Spleen (tissue), 11 donors: ENCODE results near the gene HOXD12. TPM values are rescaled to one million over a fixed set of nuclear protein-coding genes. Genes with fewer than 3 reads are reported as not detected.

ENCODE experiments used
- DNase-seq: peaks from one replicate; pipeline ENCODE4 v3.0.0-alpha.2; 2020
- H3K27ac ChIP-seq, 8 donors: fragments of 200-600 bp; sonication (generic) in 7 of 8; 1 replicate in 4 of 8; 2 replicates in 4 of 8; pipeline versions ENCODE4 v1.5.0 to v1.8.0; 2016 to 2021; ENCODE audit warnings: inconsistent platforms in 4 of 8, mild to moderate bottlenecking in 4 of 8, moderate library complexity in 1 of 8
- H3K27me3 ChIP-seq, 7 donors: fragments of 200-600 bp; sonication (generic) in 6 of 7; replicated peaks in 1 of 7; 1 replicate in 4 of 7; 2 replicates in 3 of 7; pipeline versions ENCODE4 v1.5.0 to v1.8.0; 2016 to 2021; ENCODE audit warnings: inconsistent platforms in 3 of 7, mild to moderate bottlenecking in 1 of 7
- H3K36me3 ChIP-seq, 6 donors: fragments of 200-600 bp; sonication (generic) in 5 of 6; 1 replicate in 4 of 6; 2 replicates in 2 of 6; pipeline versions ENCODE4 v1.5.0 to v1.8.0; 2016 to 2021; ENCODE audit warnings: inconsistent platforms in 2 of 6
- H3K4me1 ChIP-seq, 6 donors: fragments of 200-600 bp; sonication (generic) in 5 of 6; 1 replicate in 3 of 6; 2 replicates in 3 of 6; pipeline versions ENCODE4 v1.5.0 to v1.8.0; 2016 to 2021; ENCODE audit warnings: inconsistent platforms in 3 of 6
- H3K4me3 ChIP-seq, 8 donors: fragments of 200-600 bp; sonication (generic) in 7 of 8; 1 replicate in 4 of 8; 2 replicates in 4 of 8; pipeline versions ENCODE4 v1.5.0 to v1.8.0; 2016 to 2021; ENCODE audit warnings: inconsistent platforms in 4 of 8, mild to moderate bottlenecking in 4 of 8, moderate library complexity in 2 of 8
- H3K9me3 ChIP-seq, 8 donors: fragments of 200-600 bp; sonication (generic) in 7 of 8; 1 replicate in 4 of 8; 2 replicates in 4 of 8; pipeline versions ENCODE4 v1.5.0 to v1.8.0; 2016 to 2021; ENCODE audit warnings: inconsistent platforms in 4 of 8
- CTCF ChIP-seq, 11 experiments: fragments of 200-600 bp in 7 of 11; fragments of 450-650 bp in 4 of 11; sonication (generic) in 4 of 11; IDR thresholded peaks in 8 of 11; conservative IDR thresholded peaks in 3 of 11; 1 replicate in 7 of 11; 2 replicates in 4 of 11; pipeline versions ENCODE4 v1.4.0 to v1.8.0; 2016 to 2021; ENCODE audit warnings: antibody characterized with exemption in 11 of 11, inconsistent platforms in 4 of 11, mild to moderate bottlenecking in 1 of 11
- POLR2A ChIP-seq, 3 donors: fragments of 450-650 bp; IDR thresholded peaks; one replicate each; pipeline ENCODE4 v1.5.1; 2017; ENCODE audit warnings: antibody characterized with exemption in 3 of 3, mild to moderate bottlenecking in 1 of 3
- POLR2AphosphoS5 ChIP-seq, 3 donors: sonication (generic); formaldehyde crosslinking; IDR thresholded peaks; one replicate each; pipeline ENCODE4 v1.5.1; 2017; ENCODE audit warnings: antibody characterized with exemption in 3 of 3
- WGBS, 5 donors: extraction: QIAGEN DNeasy Blood & Tissue Kit in 3 of 5; methylation state at CpG; one replicate each; pipeline versions ENCODE4 v1.1.5 to v1.1.7; 2013 to 2018; 5-methylcytosine and 5-hydroxymethylcytosine counted together
- intact Hi-C: fragments of 100-400 bp; cut with DNase I; formaldehyde crosslinking; loops from one replicate; pipeline ENCODE4 v1.15.0; 2023; ENCODE audit warnings: low total_unique reads
- polyA plus RNA-seq, 3 donors: library from polyadenylated mRNA; stranded (reverse); fragments of 200-250 nt; gene quantifications; one replicate each; pipeline ENCODE4 v1.2.1, GENCODE V29; 2013
- total RNA-seq, 7 donors: library from RNA; depleted of rRNA in 3 of 7; stranded (reverse); fragments of >200 nt in 3 of 7; fragmentation: NEBNext Ultra II Directional in 4 of 7; extraction: Animal tissue kit (Norgen Biotek cat#: 25700) in 4 of 7; gene quantifications; one replicate each; pipeline versions ENCODE4 v1.1.0 to v1.2.1, GENCODE V29; 2016 to 2021
- donor health status: healthy with polysubstance abuse.
- donor health status: DM: no; HTN: no; CAD: no; lungs with moderate emphysema.
- donor health status: DM: no; HTN: no; CAD: no.
- donor health status: Bipolar disorder and iron deficiency.
- donor health status: healthy.
- donor health status: DM: no; HTN: no; CAD: no.
- donor health status: DM: yes; HTN: yes; CAD: no.

Gene HOXD12
- total and polyA plus RNA-seq, 10 donors: not detected

- Histone ChIP-seq H3K36me3 (no peaks in the 10 kb centered on the region), H3K4me3 (peak overlapping the region; percentile 15 to 67 (median 38)), H3K27ac (no peak overlapping the region), H3K9me3 (peaks cover 0 to 5% (median 0%) of the 10 kb centered on the region in 8 donors), H3K27me3 (peaks cover 28 to 100% (median 100%) of the 10 kb centered on the region in 7 donors), H3K4me1 (peaks cover 10 to 61% (median 49%) of the 10 kb centered on the region in 6 donors)
- WGBS, 5 donors: 1 to 6% (median 2%) methylated on average over 29 to 45 of the region's 45 CpGs
- TF ChIP-seq POLR2A (IDR thresholded peaks at IDR 0.05) (no peak), CTCF (IDR thresholded peaks at IDR 0.05 in 8 of 11, conservative IDR thresholded peaks at IDR 0.05 in 3 of 11) (peak; percentile 50 to 84 (median 76)), POLR2AphosphoS5 (IDR thresholded peaks at IDR 0.05) (peak in 2 of 3 donors; percentile 44 to 46)
- intact Hi-C loops: loop anchor here (5.0 kb wide), 1 partner anchor 845 kb away; no protein-coding TSS in a partner anchor
- DNase-seq: peak; percentile 90
These were observed 2.4 kb upstream of the HOXD12 start for GRCh38 chr2:176096986-176097819.

- no peak for TF ChIP-seq POLR2AphosphoS5 (IDR thresholded peaks at IDR 0.05)
- TF ChIP-seq POLR2A (IDR thresholded peaks at IDR 0.05): no peak
- TF ChIP-seq CTCF (IDR thresholded peaks at IDR 0.05 in 8 of 11, conservative IDR thresholded peaks at IDR 0.05 in 3 of 11): peak in 3 of 11 experiments; percentile 14 to 38 (median 32)
- peaks cover 10 to 54% (median 43%) of the 10 kb centered on the region in 6 donors for H3K4me1 ChIP-seq
- peak overlapping the region in 4 of 8 donors; percentile 37 to 67 (median 42) for H3K4me3 ChIP-seq
- intact Hi-C loops: loop anchor here (5.0 kb wide), 1 partner anchor 846 kb away; no protein-coding TSS in a partner anchor
- no peak overlapping the region for H3K27ac ChIP-seq
- DNase-seq: no peak
- H3K9me3 ChIP-seq: peaks cover 0 to 5% (median 0%) of the 10 kb centered on the region in 8 donors
- peaks cover 28 to 100% (median 100%) of the 10 kb centered on the region in 7 donors for H3K27me3 ChIP-seq
- H3K36me3 ChIP-seq: no peaks in the 10 kb centered on the region
- WGBS, 5 donors: 3 to 6% (median 4%) methylated on average over 18 of the region's 18 CpGs
These were observed 1.7 kb upstream of the HOXD12 start for GRCh38 chr2:176097820-176098365.

- Histone ChIP-seq H3K36me3 (no peaks in the 10 kb centered on the region), H3K27ac (no peak overlapping the region), H3K4me3 (peak overlapping the region in 1 of 8 donors; percentile 1), H3K9me3 (peaks cover 0 to 5% (median 0%) of the 10 kb centered on the region in 8 donors), H3K4me1 (peaks cover 5 to 47% (median 37%) of the 10 kb centered on the region in 6 donors), H3K27me3 (peaks cover 25 to 100% (median 100%) of the 10 kb centered on the region in 7 donors)
- TF ChIP-seq POLR2A (IDR thresholded peaks at IDR 0.05) (no peak), POLR2AphosphoS5 (IDR thresholded peaks at IDR 0.05) (no peak), CTCF (IDR thresholded peaks at IDR 0.05 in 8 of 11, conservative IDR thresholded peaks at IDR 0.05 in 3 of 11) (no peak)
- DNase-seq: no peak
- 4 to 12% (median 7%) methylated on average over 15 to 35 of the region's 35 CpGs for WGBS, 5 donors
- intact Hi-C loops: loop anchor here (5.0 kb wide), 1 partner anchor 846 kb away; no protein-coding TSS in a partner anchor
These were observed 1.0 kb upstream of the HOXD12 start for GRCh38 chr2:176098366-176099158.
